Measurements from ENCODE around the gene RFT1.

RFT1 gene

GRCh38 chr3:53114011-53114400 lies 16.2 kb downstream of the RFT1 start:
- in situ Hi-C loops (cut with MboI; ENCODE audit: low sequenced_read_pairs, unreplicated experiment) = loop anchor here (5.0 kb wide), 1 partner anchor 88 kb away; no protein-coding TSS in a partner anchor
- peak; percentile 84 for TF ChIP-seq CTCF (IDR thresholded peaks at IDR 0.05; ENCODE audit: borderline replicate concordance, control extremely low read depth, extremely low read depth, insufficient read depth, missing control alignments)
- DNase-seq (ENCODE audit: low spot score) = peak; percentile 80

GRCh38 chr3:53113293-53114010 lies 16.8 kb downstream of the RFT1 start:
- TF ChIP-seq CTCF (IDR thresholded peaks at IDR 0.05; ENCODE audit: borderline replicate concordance, control extremely low read depth, extremely low read depth, insufficient read depth, missing control alignments) = no peak
- in situ Hi-C loops (cut with MboI; ENCODE audit: low sequenced_read_pairs, unreplicated experiment) = loop anchor here (5.0 kb wide), 1 partner anchor 89 kb away; no protein-coding TSS in a partner anchor
- no peak for DNase-seq (ENCODE audit: low spot score)

GRCh38 chr3:53111822-53112221 lies 18.4 kb downstream of the RFT1 start:
- TF ChIP-seq CTCF (IDR thresholded peaks at IDR 0.05; ENCODE audit: borderline replicate concordance, control extremely low read depth, extremely low read depth, insufficient read depth, missing control alignments) = no peak
- DNase-seq (ENCODE audit: low spot score) = no peak
- in situ Hi-C loops (cut with MboI; ENCODE audit: low sequenced_read_pairs, unreplicated experiment) = loop anchor here (5.0 kb wide), 1 partner anchor 90 kb away; no protein-coding TSS in a partner anchor

- no peak for DNase-seq (ENCODE audit: low spot score)
- in situ Hi-C loops (cut with MboI; ENCODE audit: low sequenced_read_pairs, unreplicated experiment) = loop anchor here (5.0 kb wide), 1 partner anchor 92 kb away; no protein-coding TSS in a partner anchor
- TF ChIP-seq CTCF (IDR thresholded peaks at IDR 0.05; ENCODE audit: borderline replicate concordance, control extremely low read depth, extremely low read depth, insufficient read depth, missing control alignments) = peak; percentile 27
These were observed 20.1 kb downstream of the RFT1 start for GRCh38 chr3:53109891-53110771.

GRCh38 chr3:53109190-53109589 lies 21.0 kb downstream of the RFT1 start:
- in situ Hi-C loops (cut with MboI; ENCODE audit: low sequenced_read_pairs, unreplicated experiment) = no loop called here
- no peak for DNase-seq (ENCODE audit: low spot score)
- TF ChIP-seq CTCF (IDR thresholded peaks at IDR 0.05; ENCODE audit: borderline replicate concordance, control extremely low read depth, extremely low read depth, insufficient read depth, missing control alignments) = no peak

GRCh38 chr3:53104762-53105161 lies 25.5 kb downstream of the RFT1 start:
- TF ChIP-seq CTCF (IDR thresholded peaks at IDR 0.05; ENCODE audit: borderline replicate concordance, control extremely low read depth, extremely low read depth, insufficient read depth, missing control alignments) = no peak
- DNase-seq (ENCODE audit: low spot score) = no peak
- in situ Hi-C loops (cut with MboI; ENCODE audit: low sequenced_read_pairs, unreplicated experiment) = no loop called here
